ENCODE data around the gene EPHB2.

EPHB2 gene

GRCh38 chr1:22722901-22723550 lies 12.4 kb downstream of the EPHB2 start:
- no peak for DNase-seq

- DNase-seq, result no peak
These were observed 17.2 kb downstream of the EPHB2 start for GRCh38 chr1:22727873-22728272.

GRCh38 chr1:22728751-22729399 lies 18.2 kb downstream of the EPHB2 start:
- DNase-seq, result no peak

GRCh38 chr1:22729400-22729773 lies 18.7 kb downstream of the EPHB2 start:
- DNase-seq, result no peak

GRCh38 chr1:22729912-22730311 lies 19.3 kb downstream of the EPHB2 start:
- no peak for DNase-seq

- no peak for DNase-seq
These were observed 21.5 kb downstream of the EPHB2 start for GRCh38 chr1:22731924-22732720.

GRCh38 chr1:22733643-22734042 lies 23.0 kb downstream of the EPHB2 start:
- DNase-seq, result no peak

- no peak for DNase-seq
These were observed 26.0 kb downstream of the EPHB2 start for GRCh38 chr1:22736501-22737080.

GRCh38 chr1:22737374-22738068 lies 26.9 kb downstream of the EPHB2 start:
- no peak for DNase-seq

- DNase-seq, result no peak
These were observed 27.4 kb downstream of the EPHB2 start for GRCh38 chr1:22738069-22738435.

GRCh38 chr1:22738522-22738921 lies 27.9 kb downstream of the EPHB2 start:
- no peak for DNase-seq

- DNase-seq, result no peak
These were observed 29.2 kb downstream of the EPHB2 start for GRCh38 chr1:22739648-22740385.

- no peak for DNase-seq
These were observed 30.5 kb downstream of the EPHB2 start for GRCh38 chr1:22741118-22741517.

- no peak for DNase-seq
These were observed 35.3 kb downstream of the EPHB2 start for GRCh38 chr1:22745669-22746585.

GRCh38 chr1:22747021-22747734 lies 36.5 kb downstream of the EPHB2 start:
- no peak for DNase-seq

- no peak for DNase-seq
These were observed 37.1 kb downstream of the EPHB2 start for GRCh38 chr1:22747735-22748073.

GRCh38 chr1:22749503-22749902 lies 38.9 kb downstream of the EPHB2 start:
- DNase-seq, result no peak

GRCh38 chr1:22749919-22750684 lies 39.5 kb downstream of the EPHB2 start:
- peak; percentile 6 for DNase-seq

- no peak for DNase-seq
These were observed 40.0 kb downstream of the EPHB2 start for GRCh38 chr1:22750685-22751051.

GRCh38 chr1:22751124-22751531 lies 40.5 kb downstream of the EPHB2 start:
- DNase-seq, result no peak

All from activated CD4-positive, alpha-beta T cell treated with anti-CD3 and anti-CD28 coated beads for 48 hours (primary cell).